Colon (tissue), 2 donors: Measurements from ENCODE around the gene PLAAT5.
"Not testable (repeated sequence)": the region's sequence is repeated elsewhere in the genome, so short reads cannot be mapped to it uniquely, and the experiment has no call there.

ENCODE experiments used
- FAIRE-seq: peaks from 2 replicates; lab custom pipeline; 2012; peaks lifted over from hg19 to GRCh38; lab: Jason Lieb, UNC
- donor health status: control.
- donor health status: control.

The PLAAT5 gene

DNA sequence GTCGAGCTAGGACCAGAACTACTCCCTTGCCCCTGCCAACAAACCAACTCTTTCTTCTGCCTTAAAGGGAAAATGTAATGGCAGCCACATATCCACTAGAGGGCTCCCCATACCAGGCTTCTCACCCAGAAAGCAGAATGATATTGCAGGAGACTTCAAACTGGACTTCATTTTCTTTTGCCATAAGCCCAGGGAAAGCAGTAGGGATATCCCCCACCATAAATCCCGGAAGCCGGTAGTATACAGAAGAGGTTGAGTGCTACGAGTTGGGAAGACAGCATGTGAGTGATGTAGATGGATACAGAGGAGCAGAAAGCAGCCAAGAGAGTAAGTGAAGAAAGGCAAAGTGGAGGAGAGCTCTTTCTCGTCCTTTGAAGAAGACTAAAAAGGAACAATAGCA lies 12.1 kb downstream of the PLAAT5 start:
- peak; percentile 18 for FAIRE-seq

DNA sequence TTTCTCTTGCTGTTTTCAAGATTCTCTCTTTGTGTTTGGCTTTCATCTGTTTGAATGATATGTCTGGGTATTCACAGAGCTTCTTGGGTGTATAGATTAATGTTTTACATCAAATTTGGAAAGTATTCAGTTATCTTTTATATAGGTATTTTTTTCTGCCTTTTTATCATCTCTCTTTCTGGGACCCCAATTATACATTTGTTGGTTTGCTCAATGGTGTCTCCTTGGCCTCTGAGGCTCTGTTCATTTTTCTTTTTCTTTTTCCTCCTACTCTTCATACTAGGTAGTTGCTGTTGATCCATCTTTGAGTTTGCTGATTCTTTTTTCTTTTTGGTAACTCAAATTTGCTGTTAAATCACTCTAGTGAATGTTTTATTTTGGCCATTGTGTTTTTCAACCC lies 14.3 kb downstream of the PLAAT5 start:
- no peak for FAIRE-seq

GRCh38 chr11:63472372-63472771 lies 18.6 kb downstream of the PLAAT5 start:
- FAIRE-seq: no peak

- no peak for FAIRE-seq
Measured at GRCh38 chr11:63470311-63470710, 20.7 kb downstream of the PLAAT5 start.

DNA sequence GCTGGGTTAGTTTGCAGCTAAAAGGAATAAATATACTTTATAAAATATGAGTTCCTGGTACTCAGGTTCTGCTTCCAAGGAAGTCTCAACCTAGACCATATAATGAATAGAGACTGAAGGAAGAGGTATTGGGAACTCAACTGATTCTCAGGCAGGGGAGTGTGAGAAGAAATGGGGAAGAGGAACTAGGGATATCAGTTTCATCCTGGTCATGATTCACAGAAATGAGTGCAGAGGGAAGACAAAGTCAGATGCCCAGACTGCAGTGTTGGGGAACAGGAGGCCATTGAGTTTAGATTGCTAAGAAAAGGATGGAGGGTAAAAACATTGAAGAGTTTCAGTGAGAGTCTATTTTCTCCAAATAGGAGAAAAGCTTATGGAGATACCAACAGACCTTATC lies 28.8 kb downstream of the PLAAT5 start:
- no peak for FAIRE-seq

DNA sequence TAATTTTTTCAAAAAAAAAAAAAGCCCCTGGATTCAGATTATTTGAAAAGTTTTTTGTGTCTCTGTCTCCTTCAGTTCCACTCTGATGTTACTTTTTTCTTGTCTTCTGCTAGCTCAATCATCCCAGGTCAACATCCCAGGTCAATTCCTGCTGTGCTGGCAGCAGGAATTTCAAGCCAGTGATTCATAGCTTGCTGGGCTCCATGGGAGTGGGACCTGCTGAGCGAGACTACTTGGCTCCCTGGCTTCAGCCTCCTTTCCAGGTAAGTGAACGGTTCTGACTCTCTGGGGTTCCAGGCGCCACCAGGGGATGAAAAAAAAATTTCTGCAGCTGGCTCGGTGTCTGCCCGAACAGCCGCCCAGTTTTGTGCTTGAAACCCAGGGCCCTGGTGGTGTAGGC lies 31.4 kb downstream of the PLAAT5 start:
- no peak for FAIRE-seq

DNA sequence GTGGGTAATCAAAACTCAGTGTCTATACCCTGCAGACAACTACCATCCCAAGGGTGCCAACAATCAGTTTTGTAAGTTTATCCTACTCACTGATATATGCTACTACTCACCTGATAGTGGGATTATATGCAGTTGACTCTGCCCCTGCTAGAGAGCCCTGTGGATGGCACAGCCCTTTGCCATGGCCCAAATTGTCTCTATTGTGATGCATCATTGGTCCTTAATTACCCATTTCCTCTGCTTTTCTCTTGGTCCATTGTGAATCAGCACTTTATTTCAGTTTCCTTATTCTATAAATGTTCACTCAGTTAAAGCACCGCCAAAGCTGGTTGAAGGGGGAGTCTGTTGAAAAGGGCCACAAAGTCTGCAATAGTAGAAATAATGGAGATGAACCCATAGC lies 42.3 kb downstream of the PLAAT5 start:
- FAIRE-seq: no peak

DNA sequence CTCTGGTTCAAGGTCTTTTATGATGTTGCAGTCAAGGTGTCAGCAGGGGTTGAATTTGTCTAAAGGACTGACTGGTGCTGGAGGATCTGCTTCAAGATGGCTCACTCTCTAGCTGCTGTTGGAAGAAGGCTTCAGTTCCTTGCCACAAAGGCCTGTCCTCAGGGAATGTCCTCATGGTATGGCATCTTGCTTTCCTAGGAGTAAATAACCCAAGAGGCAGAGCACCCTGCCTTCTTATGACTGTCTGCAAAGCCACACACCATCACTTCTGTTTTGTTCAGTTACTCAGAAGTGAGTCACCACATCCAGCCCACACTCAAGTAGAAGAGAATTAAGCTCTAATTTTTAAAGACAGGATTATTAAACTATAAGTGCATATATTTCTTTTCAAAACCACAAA lies 45.2 kb downstream of the PLAAT5 start:
- FAIRE-seq: no peak

- FAIRE-seq: no peak
Measured at GRCh38 chr11:63445118-63445517, 45.8 kb downstream of the PLAAT5 start.

GRCh38 chr11:63444160-63444559 lies 46.8 kb downstream of the PLAAT5 start:
- no peak for FAIRE-seq

- FAIRE-seq: no peak
Measured at GRCh38 chr11:63443714-63444113, 47.3 kb downstream of the PLAAT5 start.

DNA sequence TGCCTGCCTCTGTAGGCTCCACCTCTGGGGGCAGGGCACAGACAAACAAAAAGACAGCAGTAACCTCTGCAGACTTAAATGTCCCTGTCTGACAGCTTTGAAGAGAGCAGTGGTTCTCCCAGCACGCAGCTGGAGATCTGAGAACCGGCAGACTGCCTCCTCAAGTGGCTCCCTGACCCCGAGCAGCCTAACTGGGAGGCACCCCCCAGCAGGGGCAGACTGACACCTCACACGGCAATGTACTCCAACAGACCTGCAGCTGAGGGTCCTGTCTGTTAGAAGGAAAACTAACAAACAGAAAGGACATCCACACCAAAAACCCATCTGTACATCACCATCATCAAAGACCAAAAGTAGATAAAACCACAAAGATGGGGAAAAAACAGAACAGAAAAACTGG lies 55.1 kb downstream of the PLAAT5 start:
- FAIRE-seq: not testable (repeated sequence)

- FAIRE-seq: not testable (repeated sequence)
Measured at GRCh38 chr11:63435351-63435750, 55.6 kb downstream of the PLAAT5 start.

DNA sequence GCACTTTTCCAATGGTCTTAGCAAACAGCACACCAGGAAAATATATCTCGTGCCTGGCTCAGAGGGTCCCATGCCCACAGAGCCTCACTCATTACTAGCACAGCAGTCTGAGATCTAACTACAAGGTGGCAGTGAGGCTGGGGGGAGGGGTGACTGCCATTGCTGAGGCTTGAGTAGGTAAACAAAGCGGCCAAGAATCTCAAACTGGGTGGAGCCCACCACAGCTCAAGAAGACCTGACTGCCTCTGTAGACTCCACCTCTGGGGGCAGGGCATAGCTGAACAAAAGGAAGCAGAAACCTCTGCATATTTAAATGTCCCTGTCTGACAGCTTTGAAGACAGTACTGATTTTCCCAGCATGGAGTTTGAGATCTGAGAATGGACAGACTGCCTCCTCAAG lies 60.2 kb downstream of the PLAAT5 start:
- not testable (repeated sequence) for FAIRE-seq

GRCh38 chr11:63427971-63428508 lies 62.9 kb downstream of the PLAAT5 start:
- no peak for FAIRE-seq

DNA sequence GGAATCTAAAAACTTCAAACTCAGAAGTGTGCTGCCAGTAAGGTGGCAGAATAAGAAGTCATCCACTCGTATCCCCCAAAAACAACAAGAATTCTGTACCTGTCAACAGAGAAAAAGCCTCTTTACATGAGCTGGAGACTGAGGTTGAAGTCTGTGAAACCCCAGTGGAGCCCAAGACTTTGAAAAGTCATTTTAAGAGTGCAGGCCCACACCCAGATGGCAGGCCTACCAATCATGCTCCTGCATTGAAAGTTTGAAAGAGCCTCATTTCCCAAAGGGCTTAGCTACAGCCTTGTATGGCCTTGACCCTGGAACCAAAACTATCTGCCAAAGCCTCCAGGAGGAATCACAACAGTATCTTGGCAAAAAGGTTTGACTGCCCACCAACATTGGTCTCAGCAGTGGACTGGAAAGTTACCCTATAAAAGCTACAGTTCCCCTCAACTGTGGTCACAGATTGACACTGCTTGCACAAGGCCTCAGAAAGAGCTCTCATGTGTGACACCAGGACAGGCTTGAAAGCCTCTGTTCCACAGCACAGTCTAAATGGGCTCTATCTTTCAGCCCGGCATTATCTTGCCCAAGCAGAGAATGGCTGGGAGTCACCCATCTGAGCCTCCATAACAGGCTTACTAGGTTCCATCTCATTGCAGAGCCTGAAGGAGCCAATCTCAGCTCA lies 73.7 kb downstream of the PLAAT5 start:
- no peak for FAIRE-seq
